Thymus (tissue), 11 donors: Measurements from ENCODE around the gene SNX21. TPM values are rescaled to one million over a fixed set of nuclear protein-coding genes. Genes with fewer than 3 reads are reported as not detected.
"Not testable (repeated sequence)": the region's sequence is repeated elsewhere in the genome, so short reads cannot be mapped to it uniquely, and the experiment has no call there.

Experiments
- DNase-seq, 9 donors: peaks; one replicate each; pipeline ENCODE4 v3.0.0-alpha.2; 2013; ENCODE audit warnings: low spot score in 9 of 9, low read depth in 6 of 9, missing footprints in 1 of 9
- H3K27ac ChIP-seq, 2 donors: one replicate each; pipeline ENCODE4 v1.5.1; 2013; ENCODE audit warnings: control low read depth in 1 of 2, low read depth in 1 of 2, low read length in 1 of 2, mild to moderate bottlenecking in 1 of 2, moderate library complexity in 1 of 2
- H3K27me3 ChIP-seq, 2 donors: one replicate each; pipeline ENCODE4 v1.5.1; 2013; ENCODE audit warnings: low read length in 1 of 2; ENCODE audit not compliant: control insufficient read depth in 2 of 2, insufficient read depth in 1 of 2
- H3K36me3 ChIP-seq, 2 donors: one replicate each; pipeline ENCODE4 v1.5.1; 2013; ENCODE audit warnings: low read length in 1 of 2, mild to moderate bottlenecking in 1 of 2, moderate library complexity in 1 of 2; ENCODE audit not compliant: control insufficient read depth in 2 of 2, insufficient read depth in 2 of 2
- H3K4me1 ChIP-seq, 2 donors: one replicate each; pipeline ENCODE4 v1.5.1; 2013; ENCODE audit warnings: low read length in 2 of 2; ENCODE audit not compliant: control insufficient read depth in 2 of 2, insufficient read depth in 2 of 2
- H3K4me3 ChIP-seq, 2 donors: one replicate each; pipeline ENCODE4 v1.5.1; 2013; ENCODE audit warnings: low read length in 2 of 2, control low read depth in 1 of 2, mild to moderate bottlenecking in 1 of 2
- H3K9me3 ChIP-seq, 2 donors: one replicate each; pipeline ENCODE4 v1.5.1; 2013; ENCODE audit warnings: low read length in 1 of 2, mild to moderate bottlenecking in 1 of 2; ENCODE audit not compliant: control insufficient read depth in 2 of 2, insufficient read depth in 1 of 2
- WGBS: extraction: QIAGEN DNeasy Blood & Tissue Kit; methylation state at CpG from one replicate; pipeline ENCODE4 v1.1.7; 2013; 5-methylcytosine and 5-hydroxymethylcytosine counted together
- polyA plus RNA-seq: library from polyadenylated mRNA; stranded (reverse); fragments of 200-250 nt; gene quantifications from one replicate; pipeline ENCODE4 v1.2.3, GENCODE V29; 2013
- total RNA-seq: library from RNA; stranded (reverse); fragments of 120-200 nt; gene quantifications from one replicate; pipeline ENCODE4 v1.2.4, GENCODE V29; 2013
- donor health status: healthy.

The SNX21 gene
- total and polyA plus RNA-seq, 2 donors, result 3.0 to 8.4 TPM

DNA sequence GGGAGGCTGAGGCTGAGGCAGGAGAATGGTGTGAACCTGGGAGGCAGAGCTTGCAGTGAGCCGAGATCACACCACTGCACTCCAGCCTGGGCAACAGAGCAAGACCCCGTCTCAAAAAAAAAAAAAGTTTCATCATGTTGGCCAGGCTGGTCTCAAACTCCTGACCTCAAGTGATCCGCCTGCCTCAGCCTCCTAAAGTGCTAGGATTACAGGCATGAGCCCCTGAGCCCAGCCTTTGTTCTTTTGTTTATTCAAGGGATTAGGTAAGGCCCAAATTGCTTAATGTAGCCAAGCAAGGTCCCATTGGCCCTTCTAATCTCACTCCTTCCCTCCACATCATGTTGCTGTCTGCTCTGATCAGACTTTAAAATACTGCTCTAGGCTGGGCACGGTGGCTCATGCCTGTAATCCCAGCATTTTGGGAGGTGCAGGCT is 3.9 kb upstream of the SNX21 start:
- peaks cover 20 to 49% of the 10 kb centered on the region in 2 donors for H3K27me3 ChIP-seq

DNA sequence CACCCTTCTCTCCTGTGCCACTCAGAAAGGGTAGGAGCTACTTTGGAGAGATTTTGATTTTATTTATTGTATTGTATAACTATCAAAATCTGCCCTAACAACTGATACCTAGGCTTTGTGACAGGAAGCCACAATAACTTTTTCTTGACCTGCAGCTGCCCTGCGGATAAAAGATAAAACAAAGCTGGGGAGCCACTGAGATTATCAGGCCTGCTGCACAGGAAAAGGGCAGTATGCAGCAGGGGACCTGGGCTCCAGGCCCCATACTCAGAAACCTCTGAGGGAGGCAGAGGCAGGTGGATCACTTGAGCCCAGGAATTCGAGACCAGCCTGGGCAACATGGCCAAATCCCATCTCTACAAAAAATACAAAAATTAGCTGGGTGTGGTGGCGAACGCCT is 980 bp upstream of the SNX21 start:
- Histone ChIP-seq H3K27me3 (peaks cover 22 to 48% of the 10 kb centered on the region in 2 donors), H3K27ac (no peak overlapping the region), H3K36me3 (no peaks in the 10 kb centered on the region), H3K9me3 (no peaks in the 10 kb centered on the region), H3K4me3 (no peak overlapping the region), H3K4me1 (peaks cover 6 to 7% of the 10 kb centered on the region in 2 donors)
- DNase-seq, result no peak
- 77% methylated on average over 4 of the region's 4 CpGs for WGBS

More for the DNA sequence above, 3.9 kb upstream of the SNX21 start:
- not testable (repeated sequence) for H3K36me3 ChIP-seq, H3K4me3 ChIP-seq, H3K9me3 ChIP-seq, H3K4me1 ChIP-seq, DNase-seq, H3K27ac ChIP-seq
- WGBS, result 94% methylated on average over 4 of the region's 4 CpGs

DNA sequence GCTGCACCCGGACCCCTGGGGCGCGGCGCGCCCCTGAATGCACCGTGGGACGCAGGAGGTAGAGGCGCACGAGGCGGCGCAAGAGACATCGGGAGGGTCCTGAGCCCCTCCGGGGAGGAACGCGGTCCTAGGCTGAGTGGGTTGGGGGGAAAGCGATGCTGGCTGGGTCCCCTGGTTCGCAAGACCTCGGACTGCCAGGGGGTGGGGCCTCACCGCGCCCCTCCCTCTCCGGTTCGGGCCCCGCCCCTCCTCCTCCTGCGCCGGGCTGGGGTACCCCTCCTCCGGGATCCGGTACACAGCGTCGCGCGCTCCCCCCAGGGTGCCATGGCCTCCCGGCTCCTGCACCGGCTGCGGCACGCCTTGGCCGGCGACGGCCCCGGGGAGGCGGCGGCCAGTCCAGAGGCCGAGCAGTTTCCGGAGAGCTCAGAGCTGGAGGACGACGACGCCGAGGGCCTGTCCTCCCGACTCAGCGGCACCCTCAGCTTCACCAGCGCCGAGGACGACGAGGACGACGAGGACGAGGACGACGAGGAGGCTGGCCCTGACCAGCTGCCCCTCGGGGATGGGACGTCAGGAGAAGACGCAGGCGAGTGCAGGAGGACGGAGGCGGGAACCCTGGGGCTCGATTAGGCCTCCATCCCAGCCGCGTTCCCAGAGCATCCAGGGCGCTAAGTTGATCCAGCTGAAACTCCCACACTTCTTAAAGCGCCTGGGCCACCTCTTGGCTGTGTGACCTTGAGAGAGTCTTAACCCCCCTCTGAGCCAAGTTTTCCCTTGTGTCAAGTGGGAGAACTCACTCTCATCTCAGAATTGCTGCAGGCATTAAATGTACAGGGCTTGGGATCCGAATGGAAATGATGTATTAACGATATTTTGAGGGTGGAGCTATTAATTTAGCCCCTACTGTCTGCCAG is 541 bp downstream of the SNX21 start:
- 15% methylated on average over 71 of the region's 71 CpGs for WGBS
- Histone ChIP-seq H3K4me3 (peak overlapping the region; percentile 27 to 62), H3K9me3 (no peaks in the 10 kb centered on the region), H3K36me3 (no peaks in the 10 kb centered on the region), H3K4me1 (peaks cover 6 to 7% of the 10 kb centered on the region in 2 donors), H3K27ac (peak overlapping the region in 1 of 2 donors; percentile 65), H3K27me3 (peaks cover 22 to 45% of the 10 kb centered on the region in 2 donors)
- peak in 1 of 9 donors; percentile 49 for DNase-seq

DNA sequence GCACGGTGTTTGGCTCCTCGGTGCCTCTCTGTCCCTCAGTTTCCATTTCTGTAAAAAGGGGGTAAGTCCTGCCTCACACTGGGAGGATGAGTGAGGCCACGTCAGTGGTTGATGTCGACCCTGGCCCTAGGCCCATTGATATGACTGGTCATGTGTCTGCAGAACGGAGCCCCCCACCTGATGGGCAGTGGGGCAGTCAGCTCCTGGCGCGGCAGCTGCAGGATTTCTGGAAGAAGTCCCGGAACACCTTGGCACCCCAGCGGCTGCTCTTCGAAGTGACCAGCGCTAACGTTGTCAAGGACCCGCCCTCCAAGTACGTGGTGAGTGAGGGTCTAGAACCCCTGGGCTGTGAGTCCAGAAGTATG is 1.2 kb downstream of the SNX21 start:
- H3K27ac ChIP-seq, result no peak overlapping the region
- DNase-seq, result no peak
- no peaks in the 10 kb centered on the region for H3K9me3 ChIP-seq
- peaks cover 22 to 45% of the 10 kb centered on the region in 2 donors for H3K27me3 ChIP-seq
- WGBS, result 96% methylated on average over 14 of the region's 14 CpGs
- no peak overlapping the region for H3K4me3 ChIP-seq
- H3K36me3 ChIP-seq, result no peaks in the 10 kb centered on the region
- peaks cover 6 to 7% of the 10 kb centered on the region in 2 donors for H3K4me1 ChIP-seq

DNA sequence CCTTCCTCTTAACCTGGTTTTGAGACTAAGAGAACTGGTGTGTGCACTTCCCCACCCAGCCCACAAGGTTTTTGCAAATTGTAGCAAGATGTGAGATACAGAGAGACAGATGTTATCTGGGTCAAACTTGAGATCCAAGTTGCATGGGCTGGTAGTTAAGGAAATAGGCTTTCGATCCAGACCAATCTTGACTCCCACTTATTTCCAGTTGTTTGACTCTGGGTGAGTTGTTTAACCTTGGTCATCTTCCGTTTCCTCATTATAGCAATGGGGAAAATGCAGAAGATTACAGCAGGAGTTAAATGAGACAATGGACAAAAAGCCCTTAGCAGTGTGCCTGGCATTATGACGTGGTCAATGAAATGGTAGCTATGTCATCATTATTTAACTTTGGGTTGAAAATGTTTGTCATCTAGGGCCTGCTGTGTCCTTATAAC is 1.7 kb downstream of the SNX21 start:
- 90% methylated on average over 3 of the region's 3 CpGs for WGBS
- no peak for DNase-seq
- Histone ChIP-seq H3K27me3 (peaks cover 22 to 44% of the 10 kb centered on the region in 2 donors), H3K4me3 (no peak overlapping the region), H3K36me3 (peaks cover 0 to 4% of the 10 kb centered on the region in 2 donors), H3K4me1 (peaks cover 6 to 7% of the 10 kb centered on the region in 2 donors), H3K9me3 (no peaks in the 10 kb centered on the region), H3K27ac (no peak overlapping the region)

DNA sequence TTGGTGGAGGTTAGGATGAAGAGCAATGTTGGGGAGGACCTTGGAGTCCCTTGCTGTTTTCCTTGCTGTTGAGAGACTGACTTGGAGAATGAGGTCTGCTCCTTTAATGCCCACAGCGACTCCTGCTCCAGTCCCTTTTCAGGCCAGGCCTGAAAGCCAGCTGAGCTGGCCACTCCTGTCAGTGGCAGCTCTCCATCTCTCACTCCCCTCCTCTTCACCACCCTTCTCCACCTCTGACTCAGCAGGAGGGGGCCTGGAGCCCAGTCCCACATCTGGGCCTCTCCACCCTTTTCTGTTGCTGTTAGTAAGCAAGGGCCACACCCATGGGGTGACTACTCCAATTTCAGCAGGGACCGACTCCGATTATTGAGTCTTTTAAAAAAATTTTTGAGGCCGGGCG is 2.2 kb downstream of the SNX21 start:
- H3K27me3 ChIP-seq, result peaks cover 22 to 40% of the 10 kb centered on the region in 2 donors
- H3K4me1 ChIP-seq, result peaks cover 6 to 7% of the 10 kb centered on the region in 2 donors
- H3K9me3 ChIP-seq, result no peaks in the 10 kb centered on the region
- DNase-seq, result no peak
- H3K27ac ChIP-seq, result no peak overlapping the region
- H3K36me3 ChIP-seq, result peaks cover 4 to 8% of the 10 kb centered on the region in 2 donors
- H3K4me3 ChIP-seq, result no peak overlapping the region
- 96% methylated on average over 5 of the region's 5 CpGs for WGBS

DNA sequence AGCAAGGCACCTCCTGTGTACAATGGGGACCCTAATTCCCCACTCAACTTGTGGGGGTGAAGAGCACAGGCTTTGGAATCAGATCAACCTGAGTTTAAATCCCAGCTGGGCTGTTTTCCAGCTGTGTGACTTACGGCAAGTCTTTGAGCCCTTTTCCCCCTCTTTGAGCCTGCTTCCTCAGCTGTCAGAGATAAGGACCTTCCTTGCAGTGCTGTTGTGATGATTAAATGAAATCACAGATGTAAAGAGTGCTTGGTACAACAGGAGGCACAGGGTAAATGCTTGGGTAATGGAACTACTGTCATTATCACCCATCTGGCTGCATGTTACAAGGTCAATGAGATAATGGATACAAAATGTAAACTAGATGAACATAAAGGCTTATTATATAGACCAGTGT is 3.2 kb downstream of the SNX21 start:
- Histone ChIP-seq H3K4me3 (no peak overlapping the region), H3K27ac (no peak overlapping the region), H3K9me3 (no peaks in the 10 kb centered on the region), H3K27me3 (peaks cover 22 to 32% of the 10 kb centered on the region in 2 donors), H3K36me3 (peaks cover 9 to 19% of the 10 kb centered on the region in 2 donors), H3K4me1 (peaks cover 6 to 7% of the 10 kb centered on the region in 2 donors)
- 91% methylated on average over 1 of the region's 1 CpG for WGBS
- DNase-seq, result no peak

DNA sequence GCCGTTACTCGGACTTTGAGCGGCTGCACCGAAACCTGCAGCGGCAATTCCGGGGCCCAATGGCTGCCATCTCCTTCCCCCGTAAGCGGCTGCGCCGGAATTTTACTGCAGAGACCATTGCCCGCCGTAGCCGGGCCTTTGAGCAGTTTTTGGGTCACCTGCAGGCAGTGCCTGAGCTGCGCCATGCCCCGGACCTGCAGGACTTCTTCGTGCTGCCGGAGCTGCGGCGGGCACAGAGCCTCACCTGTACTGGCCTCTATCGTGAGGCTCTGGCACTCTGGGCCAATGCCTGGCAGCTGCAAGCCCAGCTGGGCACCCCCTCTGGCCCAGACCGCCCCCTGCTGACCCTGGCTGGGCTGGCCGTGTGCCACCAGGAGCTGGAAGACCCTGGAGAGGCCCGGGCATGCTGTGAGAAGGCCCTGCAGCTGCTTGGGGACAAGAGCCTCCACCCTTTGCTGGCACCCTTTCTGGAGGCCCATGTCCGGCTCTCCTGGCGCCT is 7.2 kb downstream of the SNX21 start:
- DNase-seq, result no peak
- Histone ChIP-seq H3K27ac (no peak overlapping the region), H3K9me3 (no peaks in the 10 kb centered on the region), H3K36me3 (peaks cover 38 to 51% of the 10 kb centered on the region in 2 donors), H3K4me3 (no peak overlapping the region), H3K27me3 (no peaks in the 10 kb centered on the region), H3K4me1 (no peaks in the 10 kb centered on the region)
- WGBS, result 97% methylated on average over 25 of the region's 25 CpGs

DNA sequence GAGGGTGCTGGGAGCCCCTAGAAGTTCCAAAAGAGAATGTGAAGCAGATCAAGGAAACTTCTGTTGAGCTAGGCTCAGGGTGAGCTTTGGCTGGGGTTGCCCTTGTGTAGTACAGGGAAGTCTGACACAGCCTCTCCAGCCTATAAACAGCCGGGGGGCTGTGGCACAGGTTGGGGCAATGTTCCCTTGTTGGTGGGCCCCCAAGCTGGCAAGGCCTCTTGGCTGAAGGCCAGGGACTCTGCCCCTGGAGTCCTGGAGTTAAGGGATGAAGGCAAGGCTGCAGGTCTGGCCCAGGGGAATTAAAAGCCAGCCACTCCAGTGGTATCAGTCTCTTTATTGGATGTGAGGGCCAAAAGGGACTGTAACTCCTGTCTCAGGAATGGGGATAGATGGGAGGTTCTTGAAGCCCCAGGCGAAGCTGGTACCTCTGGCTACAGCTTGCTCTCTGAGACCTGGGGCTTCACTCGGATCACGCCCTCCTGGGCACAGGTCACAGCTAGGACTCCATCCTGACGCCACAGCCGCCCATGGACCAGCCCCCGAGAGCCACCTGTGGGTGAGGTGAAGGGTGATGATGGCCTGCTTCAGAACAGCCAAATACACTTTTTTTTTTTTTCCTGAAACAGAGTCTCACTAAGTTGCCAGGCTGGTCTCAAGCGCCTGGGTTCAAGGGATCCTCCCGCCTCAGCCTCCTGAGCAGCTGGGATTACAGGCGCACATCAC is 8.0 kb downstream of the SNX21 start:
- WGBS, result 99% methylated on average over 10 of the region's 10 CpGs

More for the DNA sequence above, 8.0 kb downstream of the SNX21 start:
- Histone ChIP-seq H3K36me3 (peaks cover 46 to 57% of the 10 kb centered on the region in 2 donors), H3K9me3 (no peaks in the 10 kb centered on the region), H3K27ac (no peak overlapping the region), H3K4me1 (no peaks in the 10 kb centered on the region), H3K27me3 (no peaks in the 10 kb centered on the region), H3K4me3 (no peak overlapping the region)
- no peak for DNase-seq
